Activated T-cell treated with anti-CD3 and anti-CD28 coated beads for 4 hours (primary cell): ENCODE measurements around the gene CEACAM21.

Source experiments
- DNase-seq: peaks from one replicate; pipeline ENCODE4 v3.0.0-alpha.2; 2020

Gene CEACAM21

DNA sequence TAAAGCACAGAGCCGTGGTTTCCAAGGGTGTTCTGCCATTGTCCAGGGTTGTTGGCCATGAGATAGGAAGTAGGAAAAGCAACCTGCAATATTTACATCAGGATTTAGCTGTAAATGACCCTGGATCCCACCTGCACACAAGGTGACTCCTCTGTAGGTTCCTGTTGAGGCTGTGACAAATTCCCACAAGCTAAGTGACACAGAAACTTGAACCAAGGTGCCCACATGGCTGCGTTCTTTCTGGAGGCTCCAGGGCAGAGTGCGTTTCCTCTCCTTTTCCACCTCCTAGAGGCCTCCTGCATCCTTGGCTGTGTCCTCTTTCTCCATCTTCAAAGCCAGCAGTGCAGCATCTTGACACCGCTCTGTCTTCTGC lies 11.9 kb downstream of the CEACAM21 start:
- no peak for DNase-seq

DNA sequence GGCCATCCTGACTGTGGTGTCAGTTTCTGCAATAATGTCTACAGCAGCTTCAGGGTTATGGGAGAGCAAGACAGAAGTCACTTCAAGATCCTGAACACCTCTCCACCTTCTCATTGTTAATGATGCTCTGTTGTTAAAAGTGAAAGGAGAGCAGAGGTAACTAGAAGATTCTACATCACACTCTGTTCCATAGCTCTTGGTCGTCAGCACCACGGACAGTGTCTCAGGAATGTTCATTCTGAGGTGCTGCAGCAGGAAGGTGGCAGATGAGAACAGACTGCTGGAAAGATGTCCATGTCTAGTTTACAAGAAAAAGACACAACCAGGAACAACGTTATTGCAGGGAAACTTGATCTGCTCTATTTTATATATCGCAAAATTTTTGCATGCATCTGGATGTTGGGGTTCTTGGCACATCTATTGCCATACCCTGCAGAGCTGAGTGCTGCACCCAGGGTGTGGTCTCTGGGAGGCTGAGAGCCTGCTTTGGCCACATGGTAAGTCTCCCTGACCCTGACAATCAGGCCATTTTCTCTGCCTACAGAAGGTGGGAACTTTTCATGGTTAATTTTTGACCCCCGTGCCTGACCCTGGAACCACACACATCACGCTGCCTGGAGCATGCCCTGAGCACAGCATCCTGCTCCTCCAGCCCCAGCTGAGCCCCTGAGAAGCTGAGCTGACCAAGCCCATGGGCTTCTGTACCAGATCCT lies 12.7 kb downstream of the CEACAM21 start:
- no peak for DNase-seq

DNA sequence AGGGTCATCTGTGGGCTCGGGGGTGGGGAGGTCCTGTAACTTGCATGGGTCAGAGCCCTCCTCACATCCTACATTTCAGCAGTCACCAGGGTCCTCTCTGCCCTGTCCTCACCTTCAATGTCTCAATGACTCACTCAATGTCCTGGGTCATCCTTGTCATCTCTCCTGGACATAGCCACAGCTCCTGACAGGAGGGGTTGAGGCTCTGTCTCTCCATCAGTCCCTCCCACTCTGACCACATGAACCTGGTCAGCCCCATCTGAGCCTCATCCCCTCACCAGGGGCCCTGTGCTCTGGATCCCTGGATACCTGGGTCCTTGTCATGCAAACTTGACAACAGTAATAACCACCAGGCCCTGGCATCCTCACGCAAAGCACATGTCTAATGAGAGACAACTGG lies 13.4 kb downstream of the CEACAM21 start:
- DNase-seq = no peak

DNA sequence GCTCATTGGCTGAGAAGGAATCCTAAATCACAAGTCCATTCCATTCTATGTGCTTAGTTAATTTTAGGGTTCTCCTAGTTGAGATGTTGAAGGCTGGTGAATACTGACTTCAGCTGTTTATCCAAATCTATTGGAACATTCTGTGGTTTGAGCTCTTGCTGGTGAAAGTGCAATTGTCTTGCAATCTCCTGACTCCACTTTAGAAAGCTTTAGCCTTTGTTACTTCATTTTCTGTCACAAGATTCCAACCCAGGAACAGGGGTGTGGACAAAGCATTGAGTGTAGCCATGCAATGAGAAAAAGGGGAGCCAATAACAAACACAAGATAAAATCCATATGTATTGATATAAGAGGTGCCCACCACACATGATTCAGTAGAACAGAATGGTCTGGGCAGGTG lies 15.0 kb downstream of the CEACAM21 start:
- DNase-seq = no peak

DNA sequence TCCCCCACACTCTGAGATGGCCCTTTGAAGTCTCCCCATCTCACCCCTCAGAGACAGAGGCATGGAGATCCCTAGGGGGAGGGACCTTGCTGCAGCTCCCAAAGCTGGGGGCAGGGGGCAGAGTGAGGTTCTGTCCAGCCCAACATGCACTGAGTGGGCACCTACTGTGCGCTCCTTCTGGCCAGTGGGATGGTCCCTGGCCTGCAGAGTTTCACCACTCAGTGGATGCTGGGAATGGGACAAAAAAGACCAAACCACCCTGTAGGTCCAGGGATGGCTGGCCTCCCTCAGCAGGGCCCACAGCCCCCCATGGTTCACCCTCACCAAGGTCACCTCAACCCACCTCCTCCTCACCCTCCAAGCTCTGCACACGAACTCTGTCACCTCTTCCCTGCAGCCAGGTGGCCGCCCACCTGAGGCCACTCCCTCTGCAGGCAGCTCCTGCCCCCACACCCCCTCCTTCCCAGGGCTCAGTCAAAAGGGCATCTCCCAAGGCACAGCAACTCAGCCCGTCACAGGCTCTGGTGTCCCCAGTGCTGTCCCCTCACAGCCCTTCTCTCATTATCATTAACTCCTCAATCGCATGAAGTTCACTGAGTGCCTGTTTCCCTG lies 16.1 kb downstream of the CEACAM21 start:
- no peak for DNase-seq

DNA sequence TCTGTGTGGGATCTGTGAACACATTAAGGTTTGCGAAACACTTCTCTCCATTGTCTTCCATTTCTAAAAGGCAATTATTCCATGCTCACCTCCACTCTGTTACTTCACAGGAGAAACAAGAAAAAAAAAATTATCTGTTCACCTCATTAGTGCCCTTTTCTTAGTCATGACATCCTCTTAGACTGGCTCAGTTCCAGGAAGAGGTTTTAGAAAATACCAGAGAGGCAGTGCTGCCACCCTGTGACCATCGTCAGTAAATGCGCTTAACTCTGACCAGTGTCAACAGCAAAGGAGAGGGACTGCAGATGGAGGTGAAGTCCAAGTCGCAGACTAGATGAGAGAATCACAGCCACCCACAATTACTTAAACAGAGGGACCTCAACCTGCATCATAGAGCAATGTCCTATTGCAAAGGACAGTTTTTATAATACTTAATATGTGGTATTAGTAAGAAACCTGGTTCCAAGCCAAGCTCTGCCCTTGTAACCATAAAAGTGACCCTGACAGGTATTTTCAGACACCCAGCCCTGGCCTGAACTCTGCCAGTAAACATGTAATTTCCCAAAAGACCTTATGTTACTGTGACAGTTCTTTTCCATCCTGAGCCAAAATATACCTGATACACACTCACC lies 19.4 kb downstream of the CEACAM21 start:
- peak; percentile 54 for DNase-seq

DNA sequence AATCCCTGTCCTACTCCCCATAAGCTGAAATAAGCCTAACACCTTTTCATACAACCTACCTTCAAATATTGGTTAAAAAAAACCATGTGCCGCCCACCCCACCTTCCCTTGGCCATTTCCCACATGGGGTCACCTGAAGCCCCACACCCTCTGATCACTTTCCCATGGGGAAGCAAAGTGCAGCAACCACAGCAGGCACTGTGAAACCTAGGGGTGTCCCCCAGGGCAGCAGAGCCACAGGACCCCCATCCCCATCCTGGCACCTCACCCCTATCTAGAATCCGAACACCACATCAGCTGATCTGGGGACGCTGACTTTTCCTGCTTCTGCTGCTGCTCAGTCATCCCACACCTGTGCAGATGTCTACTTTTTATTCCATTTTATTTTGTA lies 19.9 kb downstream of the CEACAM21 start:
- no peak for DNase-seq

DNA sequence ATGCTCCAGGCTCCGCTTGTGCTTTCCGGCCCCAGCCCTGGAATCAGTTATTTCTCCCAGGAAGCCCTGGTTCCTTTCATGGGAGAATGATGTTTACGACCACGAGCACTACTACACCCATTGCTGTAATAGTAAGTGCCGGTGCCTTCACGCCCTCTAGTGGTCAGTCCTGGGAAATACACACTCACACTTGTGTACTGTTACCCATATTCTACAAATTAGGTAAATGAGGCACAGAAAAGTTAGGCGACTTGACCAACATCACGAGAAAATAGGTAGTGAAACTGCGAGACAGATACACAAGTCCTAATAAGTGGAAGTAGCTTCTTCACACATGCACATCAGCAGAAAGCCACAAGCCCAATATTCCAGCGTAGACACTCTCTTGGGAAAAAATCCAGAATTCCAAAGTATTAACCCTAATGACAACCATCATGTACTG lies 21.7 kb downstream of the CEACAM21 start:
- DNase-seq = peak; percentile 67

DNA sequence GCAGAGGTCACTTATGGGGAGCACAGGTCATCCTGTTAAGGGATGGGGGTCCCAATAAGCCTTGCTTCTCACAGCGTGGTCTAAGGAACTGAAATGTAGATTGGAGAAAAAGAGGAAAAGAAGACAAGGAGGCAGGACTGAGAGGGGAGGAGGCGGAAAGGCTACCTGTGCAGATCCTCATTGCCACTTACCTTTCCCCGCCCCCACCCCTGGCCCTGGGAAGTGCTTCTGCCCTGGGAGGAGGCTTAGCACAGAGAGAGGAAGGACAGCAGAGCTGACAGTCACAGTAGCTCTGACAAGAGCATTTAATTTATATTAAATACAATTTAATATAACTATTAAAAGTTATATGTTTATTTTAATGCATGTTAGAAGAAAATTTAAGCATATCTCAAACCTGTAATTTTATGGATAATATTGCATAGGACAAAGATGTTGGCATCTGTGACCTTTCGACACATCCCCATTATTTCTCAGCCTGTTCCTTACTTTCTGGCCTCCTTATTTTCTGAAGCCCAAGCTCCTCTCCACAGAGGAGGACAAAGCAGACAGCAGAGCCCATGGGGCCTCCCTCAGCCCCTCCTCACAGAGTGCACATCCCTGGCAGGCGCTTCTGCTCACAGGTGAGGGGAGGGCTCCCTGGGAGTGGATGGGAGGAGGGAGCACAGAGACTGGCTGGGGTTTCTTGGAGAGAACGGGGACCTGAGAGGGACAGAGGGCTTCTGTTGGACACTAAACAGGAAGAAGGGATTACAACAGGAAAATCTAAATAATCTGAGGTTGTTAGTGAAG lies 23.4 kb downstream of the CEACAM21 start:
- DNase-seq = no peak

DNA sequence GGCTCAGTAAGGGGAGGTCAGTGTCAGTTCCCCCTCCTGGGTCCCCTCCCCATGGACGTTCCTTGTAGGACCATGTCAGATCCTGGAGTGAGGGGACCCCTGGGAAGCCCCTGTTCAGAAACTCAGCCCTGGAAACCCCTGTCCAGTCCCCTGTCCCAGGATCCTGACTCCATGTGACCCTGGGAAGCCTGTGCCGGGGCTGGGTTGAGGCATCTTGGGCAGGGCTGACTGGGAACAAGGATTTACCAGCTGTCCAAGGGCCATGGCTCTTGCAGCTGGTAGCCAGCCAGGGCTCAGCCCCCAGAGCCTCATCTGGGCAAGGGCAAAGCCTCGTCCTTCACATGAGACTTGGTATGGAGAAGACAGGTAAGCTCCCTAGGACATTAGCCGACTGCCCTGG lies 25.8 kb downstream of the CEACAM21 start:
- DNase-seq = no peak

DNA sequence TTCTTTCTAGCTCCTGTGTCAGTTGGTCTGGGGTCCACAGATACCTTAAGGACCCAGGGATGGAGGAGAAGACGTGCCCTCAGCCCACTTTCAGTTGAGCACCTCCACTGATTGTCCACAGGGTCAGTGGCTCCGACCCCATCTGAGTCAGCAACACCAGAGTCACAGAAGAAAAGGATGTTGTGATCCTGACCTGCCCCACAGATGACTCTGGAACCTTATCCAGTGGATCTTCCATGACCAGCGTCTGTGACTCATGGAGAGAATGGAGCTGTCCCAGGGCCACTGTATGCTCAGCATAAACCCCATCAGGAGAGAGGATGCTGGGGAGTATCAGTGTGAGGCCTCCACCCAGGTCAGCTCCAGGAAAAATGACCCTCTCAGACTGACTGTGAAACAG lies 28.9 kb downstream of the CEACAM21 start:
- no peak for DNase-seq

DNA sequence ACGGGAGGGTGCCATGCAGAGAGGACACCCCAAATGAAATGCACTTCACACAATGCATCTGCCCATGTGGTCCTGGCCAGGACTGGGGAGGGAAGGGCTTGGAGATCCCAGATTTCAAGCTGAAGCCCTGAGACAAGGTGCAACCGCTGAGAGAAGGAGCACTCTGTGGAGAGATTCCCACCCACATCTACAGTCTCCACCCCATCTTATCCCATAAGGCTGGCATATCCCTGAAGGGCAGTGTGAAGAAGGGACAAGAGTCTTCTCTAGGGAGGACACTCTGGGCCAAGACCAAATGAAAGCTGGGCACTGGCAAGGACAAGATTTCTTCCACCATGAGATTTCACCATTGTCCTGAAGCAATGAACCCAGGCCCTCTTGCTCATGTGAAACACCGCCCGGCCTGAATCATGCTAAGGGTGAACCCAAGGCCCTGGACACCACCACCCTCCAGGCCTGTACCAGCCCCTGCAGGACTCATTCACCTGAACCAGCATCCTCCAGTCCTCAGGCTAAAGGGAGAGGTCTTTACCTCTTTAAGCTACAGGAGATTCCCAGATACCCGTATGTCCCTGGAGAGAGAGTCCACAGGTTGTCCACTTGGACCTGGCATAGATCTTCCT lies 30.4 kb downstream of the CEACAM21 start:
- no peak for DNase-seq

DNA sequence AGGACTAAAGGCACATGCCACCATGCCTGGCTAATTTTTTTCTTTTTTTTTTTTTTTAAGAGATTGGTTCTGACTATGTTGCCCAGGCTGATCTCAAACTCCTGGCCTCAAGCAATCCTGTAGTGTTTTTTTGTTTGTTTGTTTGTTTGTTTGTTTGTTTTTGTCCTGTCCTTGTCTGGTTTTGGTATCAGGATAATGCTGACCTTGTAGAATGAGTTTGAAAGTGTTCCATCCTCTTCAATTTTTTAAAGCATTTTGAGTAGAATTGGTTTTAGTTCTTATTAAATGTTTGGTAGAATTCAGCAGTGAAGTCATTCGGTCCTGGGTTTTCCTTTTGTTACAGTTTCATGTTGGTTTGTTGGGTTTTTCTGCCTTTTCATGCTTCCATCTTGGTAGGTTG lies 31.7 kb downstream of the CEACAM21 start:
- no peak for DNase-seq

DNA sequence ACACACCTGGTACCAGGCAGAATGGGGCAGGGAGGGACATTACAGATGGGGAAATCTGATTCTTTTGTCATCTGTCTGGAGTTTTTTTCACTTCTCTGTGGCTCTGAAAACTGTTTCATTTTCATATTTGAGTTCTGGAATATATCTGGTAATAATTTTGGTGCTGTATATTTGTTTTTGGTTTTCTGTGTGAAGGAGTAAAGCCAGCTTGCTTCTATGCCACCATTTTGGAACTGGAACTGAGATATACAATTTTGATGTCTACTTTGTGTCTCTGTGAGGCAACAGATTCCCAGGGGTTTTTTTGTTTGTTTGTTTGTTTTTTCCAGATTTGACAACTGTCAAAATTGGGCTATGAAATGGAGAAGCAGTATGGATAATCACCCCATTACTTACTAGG lies 34.8 kb downstream of the CEACAM21 start:
- DNase-seq = no peak

DNA sequence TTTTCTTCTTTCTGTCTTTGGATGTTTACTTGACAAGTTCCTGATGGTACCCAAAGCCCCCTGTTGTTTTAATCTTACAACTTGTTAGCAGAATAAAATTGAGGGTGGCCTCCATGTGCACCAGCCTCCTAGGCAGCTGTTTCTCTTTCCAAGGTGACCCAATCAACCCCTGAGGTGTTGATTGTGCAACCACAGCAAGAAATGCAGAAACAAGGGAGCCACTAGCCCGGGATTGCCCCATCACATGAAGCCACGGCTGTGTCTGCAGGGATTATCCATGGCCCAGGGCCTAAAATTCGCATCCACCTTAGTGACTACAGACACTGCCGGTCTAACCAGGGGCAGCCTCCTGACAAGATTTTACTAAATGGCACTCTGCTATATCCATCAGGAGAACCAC lies 36.5 kb downstream of the CEACAM21 start:
- DNase-seq = no peak

DNA sequence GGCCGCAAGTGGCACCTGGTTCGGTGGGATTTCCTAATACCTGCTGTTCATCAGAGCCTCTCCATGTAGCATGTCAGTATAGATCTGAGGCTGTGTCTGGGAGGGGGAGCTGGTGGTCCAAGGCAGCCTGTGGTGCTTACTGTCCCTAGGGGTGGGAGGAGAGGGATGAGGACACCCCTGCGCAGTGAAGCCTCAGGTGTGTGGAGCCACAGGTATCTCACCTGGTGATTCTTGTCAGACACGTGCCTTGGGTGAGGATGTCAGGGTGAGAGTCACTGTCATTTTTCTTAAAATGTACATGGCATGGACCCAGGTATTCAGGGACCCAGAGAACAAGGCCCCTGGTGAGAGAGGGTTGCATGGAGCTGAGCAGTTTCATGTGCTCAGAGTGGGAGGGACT lies 39.2 kb downstream of the CEACAM21 start:
- DNase-seq = no peak

DNA sequence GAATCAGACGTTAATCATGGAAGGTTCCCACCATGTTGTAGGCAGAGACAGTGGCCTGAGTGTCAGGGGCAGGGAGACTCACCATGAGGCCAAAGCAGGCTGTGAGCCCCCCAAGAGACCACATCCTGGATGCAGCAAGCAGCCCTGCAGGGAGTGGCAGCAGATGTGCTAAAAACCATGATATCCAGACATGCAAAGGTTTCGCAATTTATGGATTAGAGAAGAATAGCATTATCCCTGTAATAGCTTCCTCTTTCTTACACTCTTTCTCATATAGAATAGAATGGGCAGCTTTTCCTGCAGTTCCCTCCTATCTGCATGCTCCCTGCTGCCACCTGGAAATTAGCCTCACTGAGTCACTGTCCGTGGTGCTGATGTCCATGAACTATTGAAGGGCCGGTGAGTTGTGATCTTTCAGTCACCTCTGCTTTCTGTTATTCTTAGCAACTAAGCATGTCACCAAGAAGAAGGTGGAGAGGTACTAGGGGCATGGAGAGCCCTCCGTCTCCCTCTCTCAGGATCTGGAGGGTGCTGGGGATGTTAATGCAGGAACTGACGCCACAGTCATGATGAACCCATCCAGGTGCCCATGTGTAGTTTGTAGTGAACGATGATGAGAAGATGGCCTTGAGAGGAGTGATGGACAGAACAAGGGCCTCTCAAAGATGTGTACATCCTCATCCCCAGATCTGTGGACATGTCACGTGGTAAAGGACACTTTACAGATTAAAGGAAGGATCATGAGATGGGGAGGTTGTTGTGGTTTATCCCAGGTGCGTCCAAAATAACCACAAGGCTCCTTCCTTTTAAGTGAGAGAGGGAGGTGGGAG lies 41.0 kb downstream of the CEACAM21 start:
- DNase-seq = no peak

DNA sequence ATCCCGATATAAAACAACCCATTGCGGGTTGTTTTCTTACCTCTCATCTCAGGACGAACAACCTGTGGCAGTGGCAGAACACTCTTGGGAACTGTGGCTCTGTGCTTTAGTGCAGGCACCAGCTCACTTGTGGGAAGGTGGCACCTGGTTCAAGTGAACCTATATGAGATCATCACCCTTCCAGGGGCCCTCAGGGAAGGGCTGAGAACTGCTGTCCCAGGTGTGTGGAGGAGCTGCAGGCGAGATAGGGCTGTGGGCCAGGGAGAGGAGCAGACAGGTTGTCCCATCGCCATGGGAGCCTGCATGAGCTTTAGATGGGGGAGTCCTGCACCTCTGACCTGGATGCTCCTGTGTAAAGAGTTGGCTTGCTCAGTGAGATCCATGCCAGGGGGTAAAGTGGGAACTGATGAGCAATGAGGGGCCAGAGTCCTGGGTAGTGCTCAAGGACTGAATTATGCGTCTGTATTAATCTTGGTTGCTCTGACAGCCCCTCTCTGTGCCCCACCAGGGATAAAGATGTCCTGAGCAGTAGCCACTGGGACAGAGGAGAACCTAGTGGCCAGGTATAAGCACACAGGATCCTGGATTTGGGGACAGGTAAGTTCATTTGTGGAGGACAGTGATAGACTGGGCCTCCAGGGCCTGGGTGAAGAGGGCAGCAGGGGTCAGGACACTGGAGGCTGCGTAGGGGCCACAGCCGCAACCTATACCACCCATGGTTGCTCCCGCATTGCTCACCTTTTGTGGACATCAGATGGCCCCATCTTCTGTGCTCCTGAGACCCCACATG lies 42.2 kb downstream of the CEACAM21 start:
- DNase-seq = no peak

DNA sequence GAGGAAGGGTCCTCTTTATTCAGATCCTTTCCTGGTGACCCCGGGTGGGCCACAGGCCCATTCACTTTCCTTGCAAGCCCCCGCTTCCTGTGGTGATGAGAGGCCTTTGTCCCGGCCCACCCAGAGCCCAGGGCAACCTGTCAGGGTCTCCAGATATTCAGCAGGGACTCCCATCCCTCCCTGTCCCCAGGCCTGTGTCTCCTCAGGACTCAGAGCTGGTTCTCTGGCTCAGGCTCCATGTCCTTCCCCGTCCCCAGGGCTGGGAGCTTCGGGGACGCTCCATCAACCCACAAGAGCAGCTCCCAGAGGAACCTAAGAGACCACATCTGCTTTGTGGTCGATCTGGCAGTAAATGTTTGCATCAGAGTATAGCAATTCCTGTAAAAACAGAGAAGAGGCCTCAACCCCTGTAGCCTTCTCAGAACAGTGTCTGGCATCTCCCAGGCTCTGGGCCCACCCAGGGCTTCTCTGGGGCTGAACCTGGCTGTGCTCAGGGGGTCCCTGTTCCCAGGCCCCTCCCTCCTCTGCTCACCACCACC lies 43.1 kb downstream of the CEACAM21 start:
- DNase-seq = no peak

DNA sequence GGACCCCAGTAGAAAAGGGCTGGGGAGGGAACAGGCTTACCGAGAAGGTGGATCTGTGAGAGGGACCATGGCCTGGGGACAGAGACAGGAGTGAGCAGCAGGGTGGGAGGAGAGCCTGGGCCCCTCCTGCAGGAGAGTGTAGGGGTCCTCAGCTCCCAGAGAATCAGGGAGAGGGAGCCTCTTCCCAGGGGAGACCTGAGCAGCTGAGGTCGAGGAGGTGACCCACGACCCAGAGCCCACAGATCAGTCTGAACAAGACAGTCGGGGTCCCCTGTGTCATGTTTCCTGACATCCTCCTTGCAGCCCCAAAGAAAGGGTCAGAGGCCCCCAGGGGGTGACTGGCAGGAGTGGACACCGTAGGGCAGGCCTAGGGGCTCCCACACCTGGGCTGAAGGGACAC lies 44.2 kb downstream of the CEACAM21 start:
- DNase-seq = no peak

DNA sequence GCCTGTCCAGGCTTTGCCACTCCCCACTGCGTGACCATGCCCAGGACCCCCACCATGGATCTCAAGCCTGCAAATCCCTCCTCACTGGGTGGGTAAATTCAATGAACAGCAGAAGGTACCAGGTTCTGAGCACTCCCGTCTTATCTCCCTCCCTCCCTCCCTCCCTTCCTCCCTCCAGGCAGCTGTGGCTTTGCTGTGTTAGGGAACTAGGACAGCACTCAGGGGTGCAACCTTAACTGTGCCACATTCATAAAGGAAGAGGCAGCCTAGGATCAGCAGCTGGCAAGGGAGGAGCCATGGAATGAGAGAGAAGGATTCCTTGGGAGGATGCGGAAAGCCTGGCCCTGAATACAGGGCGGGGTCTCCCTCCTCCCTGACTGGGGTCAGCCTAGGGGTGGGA lies 45.3 kb downstream of the CEACAM21 start:
- DNase-seq = no peak
